CD14-positive monocyte (primary cell): ENCODE measurements around the gene POLRMT. TPM values are rescaled to one million over a fixed set of nuclear protein-coding genes. Genes with fewer than 3 reads are reported as not detected.

ENCODE experiments used
- DNase-seq, 3 donors: peaks; one replicate each; pipeline ENCODE4 v3.0.0-alpha.2; 2011 to 2022
- H2AFZ ChIP-seq: 2 replicates; pipeline ENCODE4 v1.6.0; 2012; ENCODE audit warnings: mild to moderate bottlenecking, low read depth, low read length, inconsistent platforms; ENCODE audit not compliant: insufficient read depth, poor library complexity, severe bottlenecking
- H3K27ac ChIP-seq, 2 donors: 1 replicate in 1 of 2; 2 replicates in 1 of 2; pipeline ENCODE4 v1.5.1; 2012 to 2013; ENCODE audit warnings: low read length in 2 of 2, control low read depth in 1 of 2, inconsistent platforms in 1 of 2, low read depth in 1 of 2, mild to moderate bottlenecking in 1 of 2
- H3K27me3 ChIP-seq, 2 donors: one replicate each; pipeline versions ENCODE4 v1.6.0 to v1.6.1; 2011 to 2013; ENCODE audit warnings: low read length in 2 of 2; ENCODE audit not compliant: control insufficient read depth in 2 of 2, insufficient read depth in 2 of 2
- H3K36me3 ChIP-seq, 2 donors: replicated peaks in 1 of 2; 1 replicate in 1 of 2; 2 replicates in 1 of 2; pipeline versions ENCODE4 v1.5.1 to v1.6.1; 2012 to 2013; ENCODE audit warnings: low read length in 2 of 2, control low read depth in 1 of 2, inconsistent platforms in 1 of 2, mild to moderate bottlenecking in 1 of 2; ENCODE audit not compliant: insufficient read depth in 2 of 2, control insufficient read depth in 1 of 2
- H3K4me1 ChIP-seq, 2 donors: 1 replicate in 1 of 2; 2 replicates in 1 of 2; pipeline versions ENCODE4 v1.5.1 to v1.6.1; 2012 to 2013; ENCODE audit warnings: low read length in 2 of 2, control low read depth in 1 of 2, inconsistent platforms in 1 of 2, mild to moderate bottlenecking in 1 of 2, moderate library complexity in 1 of 2; ENCODE audit not compliant: insufficient read depth in 2 of 2, control insufficient read depth in 1 of 2
- H3K4me2 ChIP-seq: replicated peaks from 2 replicates; pipeline ENCODE3; 2012; ENCODE audit warnings: low read length, moderate library complexity, mild to moderate bottlenecking; ENCODE audit not compliant: poor library complexity, severe bottlenecking; ENCODE audit errors: extremely low read depth
- H3K4me3 ChIP-seq, 3 experiments: fragments of 200-600 bp in 1 of 3; sonication (generic) in 1 of 3; replicated peaks in 1 of 3; 1 replicate in 2 of 3; 2 replicates in 1 of 3; pipeline ENCODE4 v1.5.1; 2011 to 2013; ENCODE audit warnings: low read length in 3 of 3, mild to moderate bottlenecking in 3 of 3, control low read depth in 2 of 3, low read depth in 2 of 3, inconsistent platforms in 1 of 3, moderate library complexity in 1 of 3
- H3K79me2 ChIP-seq: 2 replicates; pipeline ENCODE4 v1.6.0; 2012; ENCODE audit warnings: mild to moderate bottlenecking, control low read depth, inconsistent platforms, low read length, moderate library complexity; ENCODE audit not compliant: insufficient read depth
- H3K9ac ChIP-seq: 2 replicates; pipeline ENCODE4 v1.6.0; 2017; ENCODE audit warnings: low read length, mild to moderate bottlenecking; ENCODE audit not compliant: insufficient read depth, poor library complexity, severe bottlenecking
- H3K9me3 ChIP-seq, 2 donors: replicated peaks in 1 of 2; 1 replicate in 1 of 2; 2 replicates in 1 of 2; pipeline versions ENCODE4 v1.5.1 to v1.6.1; 2012 to 2013; ENCODE audit warnings: low read length in 2 of 2, control low read depth in 1 of 2; ENCODE audit not compliant: control insufficient read depth in 1 of 2, insufficient read depth in 1 of 2
- H4K20me1 ChIP-seq: 2 replicates; pipeline ENCODE4 v1.6.0; 2012; ENCODE audit warnings: mild to moderate bottlenecking, low read length, control low read depth, moderate library complexity; ENCODE audit not compliant: insufficient read depth
- H3K27ac Mint-ChIP-seq, 7 donors: one replicate each; pipeline ENCODE4 v1.8.0; 2020; ENCODE audit warnings: mild to moderate bottlenecking in 7 of 7, mixed read lengths in 7 of 7, moderate library complexity in 6 of 7, inconsistent platforms in 2 of 7
- H3K27me3 Mint-ChIP-seq, 3 donors: one replicate each; pipeline ENCODE4 v1.8.0; 2021 to 2022; ENCODE audit warnings: low read depth in 3 of 3, mild to moderate bottlenecking in 3 of 3, mixed read lengths in 3 of 3, moderate library complexity in 3 of 3, inconsistent platforms in 1 of 3
- H3K36me3 Mint-ChIP-seq, 2 donors: one replicate each; pipeline ENCODE4 v1.8.0; 2020; ENCODE audit warnings: mixed read lengths in 2 of 2, inconsistent platforms in 1 of 2, mild to moderate bottlenecking in 1 of 2
- H3K4me1 Mint-ChIP-seq: one replicate; pipeline ENCODE4 v1.8.0; 2020; ENCODE audit warnings: mild to moderate bottlenecking, mixed read lengths
- H3K4me3 Mint-ChIP-seq, 2 donors: one replicate each; pipeline ENCODE4 v1.8.0; 2020; ENCODE audit warnings: mild to moderate bottlenecking in 2 of 2, mixed read lengths in 2 of 2, moderate library complexity in 1 of 2
- H3K9me3 Mint-ChIP-seq, 7 donors: one replicate each; pipeline ENCODE4 v1.8.0; 2020 to 2022; ENCODE audit warnings: mixed read lengths in 7 of 7, mild to moderate bottlenecking in 6 of 7, moderate library complexity in 6 of 7, inconsistent platforms in 2 of 7
- WGBS: methylation state at CpG from one replicate; pipeline ENCODE4 v1.1.5; 2013; ENCODE audit warnings: missing lambda C conversion rate; ENCODE audit not compliant: insufficient coverage; 5-methylcytosine and 5-hydroxymethylcytosine counted together
- intact Hi-C, 2 donors: fragments of 100-400 bp; cut with micrococcal nuclease; formaldehyde crosslinking; loops; one replicate each; pipeline versions ENCODE4 v1.15.0 to v1.15.1; 2023
- polyA plus RNA-seq, 3 donors: library from polyadenylated mRNA; depleted of rRNA in 1 of 3; unstranded in 2 of 3; stranded (reverse) in 1 of 3; fragments of 300-500 nt in 2 of 3; fragments of >200 nt in 1 of 3; fragmentation: Illumina TruSeq in 2 of 3; gene quantifications; 1 replicate in 2 of 3; 2 replicates in 1 of 3; pipeline ENCODE4 v1.2.3, GENCODE V29; 2012 to 2021
- TF ChIP-seq, protein P1 (sequence below): fragments of 200-600 bp; IDR thresholded peaks from one replicate; pipeline ENCODE4 v1.8.0; 2022; ENCODE audit warnings: antibody characterized with exemption, mild to moderate bottlenecking

The POLRMT gene
- polyA plus RNA-seq, 3 donors = 16.2 to 40.5 (median 17.6) TPM

DNA sequence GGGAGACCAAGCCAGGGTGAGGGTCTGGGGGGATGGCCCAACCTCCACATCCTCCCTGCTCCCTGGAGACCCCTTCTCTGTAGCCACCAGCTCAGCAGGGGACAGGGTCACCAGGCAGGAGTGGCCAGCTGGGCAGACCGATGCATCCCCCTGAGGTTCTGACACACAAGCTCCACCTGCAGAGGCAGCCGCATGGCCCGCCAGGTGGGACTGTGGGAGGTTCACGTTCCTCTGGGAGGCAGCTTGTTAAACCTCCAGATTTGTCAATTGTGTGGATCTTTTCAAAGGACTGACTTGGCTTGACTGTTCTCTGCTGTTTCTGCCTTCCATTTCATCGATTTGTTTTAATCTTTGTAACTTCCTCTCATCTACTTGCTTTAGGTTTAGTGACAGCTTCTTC, 8.1 kb downstream of the POLRMT start:
- H3K4me3 ChIP-seq = no peak overlapping the region
- H4K20me1 ChIP-seq = peaks cover 3% of the 10 kb centered on the region
- H3K27me3 ChIP-seq = no peaks in the 10 kb centered on the region
- H3K9me3 ChIP-seq = no peaks in the 10 kb centered on the region
- TF ChIP-seq, protein P1, sequence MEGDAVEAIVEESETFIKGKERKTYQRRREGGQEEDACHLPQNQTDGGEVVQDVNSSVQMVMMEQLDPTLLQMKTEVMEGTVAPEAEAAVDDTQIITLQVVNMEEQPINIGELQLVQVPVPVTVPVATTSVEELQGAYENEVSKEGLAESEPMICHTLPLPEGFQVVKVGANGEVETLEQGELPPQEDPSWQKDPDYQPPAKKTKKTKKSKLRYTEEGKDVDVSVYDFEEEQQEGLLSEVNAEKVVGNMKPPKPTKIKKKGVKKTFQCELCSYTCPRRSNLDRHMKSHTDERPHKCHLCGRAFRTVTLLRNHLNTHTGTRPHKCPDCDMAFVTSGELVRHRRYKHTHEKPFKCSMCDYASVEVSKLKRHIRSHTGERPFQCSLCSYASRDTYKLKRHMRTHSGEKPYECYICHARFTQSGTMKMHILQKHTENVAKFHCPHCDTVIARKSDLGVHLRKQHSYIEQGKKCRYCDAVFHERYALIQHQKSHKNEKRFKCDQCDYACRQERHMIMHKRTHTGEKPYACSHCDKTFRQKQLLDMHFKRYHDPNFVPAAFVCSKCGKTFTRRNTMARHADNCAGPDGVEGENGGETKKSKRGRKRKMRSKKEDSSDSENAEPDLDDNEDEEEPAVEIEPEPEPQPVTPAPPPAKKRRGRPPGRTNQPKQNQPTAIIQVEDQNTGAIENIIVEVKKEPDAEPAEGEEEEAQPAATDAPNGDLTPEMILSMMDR = no peak
- 100% methylated on average over 2 of the region's 5 CpGs for WGBS
- Mint-ChIP-seq H3K27me3 (no peaks in the 10 kb centered on the region), H3K9me3 (peaks cover 0 to 8% (median 0%) of the 10 kb centered on the region in 7 donors), H3K4me3 (no peak overlapping the region), H3K4me1 (no peaks in the 10 kb centered on the region), H3K36me3 (peaks cover 39 to 69% of the 10 kb centered on the region in 2 donors), H3K27ac (no peak overlapping the region)
- intact Hi-C loops = no loop called here
- no peak overlapping the region for H3K27ac ChIP-seq
- H3K4me1 ChIP-seq = no peaks in the 10 kb centered on the region
- no peaks in the 10 kb centered on the region for H3K79me2 ChIP-seq
- DNase-seq = no peak
- no peak overlapping the region for H2AFZ ChIP-seq
- H3K9ac ChIP-seq = no peak overlapping the region
- peaks cover 35 to 70% of the 10 kb centered on the region in 2 donors for H3K36me3 ChIP-seq
- no peak overlapping the region for H3K4me2 ChIP-seq

DNA sequence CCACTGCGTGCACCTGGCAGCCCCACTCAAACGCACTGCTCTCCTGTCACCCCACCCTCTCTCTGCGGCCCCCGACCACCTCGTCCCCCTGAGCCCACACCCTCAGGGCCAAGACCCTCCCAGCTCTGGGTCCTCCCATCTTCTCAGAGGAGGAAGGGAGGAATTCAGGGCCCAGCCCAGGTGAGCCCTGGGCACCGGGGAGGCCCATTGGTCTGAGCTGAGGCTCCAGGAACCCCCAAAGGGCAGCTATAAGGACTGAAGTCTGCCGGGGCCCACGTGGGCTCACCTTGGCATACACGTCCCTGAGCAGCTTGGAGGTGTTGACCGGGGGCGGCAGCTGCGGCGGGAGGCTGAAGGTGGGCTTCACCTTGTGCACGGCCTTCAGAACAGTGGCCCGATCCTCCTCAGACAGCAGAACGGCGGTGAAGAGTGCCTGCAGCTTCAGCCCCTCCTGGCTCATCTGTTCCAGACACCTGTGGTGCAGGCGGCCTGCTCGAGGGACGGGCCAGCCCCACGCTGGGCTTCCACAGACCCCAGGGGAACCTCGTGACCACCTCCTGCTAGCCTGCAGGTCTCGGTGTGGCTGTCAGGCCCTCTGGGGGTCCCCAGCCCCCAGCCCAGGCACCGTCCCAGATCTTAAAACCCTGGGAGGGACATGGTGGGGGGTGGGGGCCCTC, 8.8 kb downstream of the POLRMT start:
- Mint-ChIP-seq H3K4me1 (no peaks in the 10 kb centered on the region), H3K4me3 (no peak overlapping the region), H3K27me3 (no peaks in the 10 kb centered on the region), H3K36me3 (peaks cover 39 to 68% of the 10 kb centered on the region in 2 donors), H3K27ac (no peak overlapping the region), H3K9me3 (peaks cover 0 to 14% (median 0%) of the 10 kb centered on the region in 7 donors)
- no peaks in the 10 kb centered on the region for H3K4me1 ChIP-seq
- H3K4me3 ChIP-seq = no peak overlapping the region
- H3K4me2 ChIP-seq = no peak overlapping the region
- intact Hi-C loops = no loop called here
- DNase-seq = no peak
- H3K79me2 ChIP-seq = no peaks in the 10 kb centered on the region
- no peaks in the 10 kb centered on the region for H3K27me3 ChIP-seq
- WGBS = 94% methylated on average over 18 of the region's 24 CpGs
- H3K9ac ChIP-seq = no peak overlapping the region
- H3K9me3 ChIP-seq = no peaks in the 10 kb centered on the region
- H3K27ac ChIP-seq = no peak overlapping the region
- no peak overlapping the region for H2AFZ ChIP-seq
- H3K36me3 ChIP-seq = peaks cover 42 to 70% of the 10 kb centered on the region in 2 donors
- TF ChIP-seq, protein P1 = no peak
- peaks cover 3% of the 10 kb centered on the region for H4K20me1 ChIP-seq
